ENCODE data around the gene ANKRD16.
"Not testable (repeated sequence)": the region's sequence is repeated elsewhere in the genome, so short reads cannot be mapped to it uniquely, and the experiment has no call there.

The ANKRD16 gene

DNA sequence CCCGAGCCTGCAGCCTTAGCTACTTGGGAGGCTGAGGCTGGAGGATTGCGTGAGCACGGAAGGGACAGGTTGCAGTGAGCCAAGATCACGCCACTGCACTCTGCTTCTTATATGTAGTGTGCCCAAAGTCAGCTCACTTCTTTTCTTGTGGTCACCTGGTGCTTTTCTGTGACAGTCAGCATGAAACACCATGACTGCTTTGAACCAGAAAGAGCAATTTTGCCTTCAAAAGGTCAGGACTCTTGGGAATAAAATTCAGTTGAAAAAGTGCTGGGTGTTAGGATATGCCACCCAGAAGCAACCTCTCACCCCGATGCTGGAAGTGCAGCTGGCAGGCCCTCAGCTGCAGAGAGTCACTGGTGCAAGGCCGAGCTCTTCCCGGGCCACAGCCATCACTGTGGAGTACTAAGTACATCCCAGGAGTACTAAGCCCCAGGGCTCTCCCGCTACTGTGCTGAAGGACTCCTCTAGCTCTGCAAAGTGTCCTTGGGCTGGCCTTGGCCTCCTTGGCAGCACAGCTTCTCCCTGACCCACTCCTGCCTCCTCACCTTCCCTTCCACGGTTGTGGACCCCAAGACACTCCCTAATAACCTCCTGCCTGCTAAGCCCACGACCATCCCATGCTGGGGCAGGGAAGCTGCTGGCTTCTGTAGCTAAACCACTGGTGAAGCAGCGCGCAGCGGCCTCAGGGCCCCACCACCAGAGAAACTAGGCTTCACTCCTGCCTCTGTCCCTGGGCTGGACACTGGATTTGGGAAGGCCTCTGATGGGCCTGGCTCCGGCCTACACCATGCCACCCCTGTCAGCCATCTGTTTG lies 58.9 kb downstream of the ANKRD16 start:
- no peak for TF ChIP-seq CTCF (IDR thresholded peaks at IDR 0.05)
- no peaks in the 10 kb centered on the region for H3K27me3 ChIP-seq
- no peaks in the 10 kb centered on the region for H3K36me3 ChIP-seq
- no peaks in the 10 kb centered on the region for H3K9me3 ChIP-seq
- no peak overlapping the region for H3K4me3 ChIP-seq (ENCODE audit: low read depth in 1 of 2, low read length in 1 of 2)
- H3K4me1 ChIP-seq (ENCODE audit: control insufficient read depth in 1 of 2, insufficient read depth in 1 of 2, low read depth in 1 of 2, low read length in 1 of 2) = no peaks in the 10 kb centered on the region
- H3K27ac ChIP-seq = no peak overlapping the region

DNA sequence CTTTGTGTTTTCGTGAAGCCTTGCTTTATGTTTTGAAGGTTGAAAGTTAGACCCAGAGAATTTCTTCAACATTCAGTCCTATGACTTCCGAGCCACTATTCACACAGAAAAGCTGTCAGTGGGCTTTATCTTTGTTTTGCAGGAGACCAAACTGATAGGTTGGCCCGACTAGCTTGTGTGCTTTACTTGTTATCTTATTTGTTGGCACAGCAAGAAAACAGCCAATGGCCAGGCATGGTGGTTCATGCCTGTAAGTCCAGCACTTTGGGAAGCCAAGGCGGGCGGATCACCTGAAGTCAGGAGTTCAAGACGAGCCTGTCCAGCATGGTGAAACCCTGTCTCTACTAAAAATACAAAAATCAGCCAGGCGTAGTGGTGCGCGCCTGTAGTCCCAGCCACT lies 60.4 kb downstream of the ANKRD16 start:
- H3K4me1 ChIP-seq (ENCODE audit: control insufficient read depth in 1 of 2, insufficient read depth in 1 of 2, low read depth in 1 of 2, low read length in 1 of 2) = no peaks in the 10 kb centered on the region
- no peak for TF ChIP-seq CTCF (IDR thresholded peaks at IDR 0.05)
- no peaks in the 10 kb centered on the region for H3K27me3 ChIP-seq
- no peak overlapping the region for H3K4me3 ChIP-seq (ENCODE audit: low read depth in 1 of 2, low read length in 1 of 2)
- no peaks in the 10 kb centered on the region for H3K36me3 ChIP-seq
- no peak overlapping the region for H3K27ac ChIP-seq
- no peaks in the 10 kb centered on the region for H3K9me3 ChIP-seq

DNA sequence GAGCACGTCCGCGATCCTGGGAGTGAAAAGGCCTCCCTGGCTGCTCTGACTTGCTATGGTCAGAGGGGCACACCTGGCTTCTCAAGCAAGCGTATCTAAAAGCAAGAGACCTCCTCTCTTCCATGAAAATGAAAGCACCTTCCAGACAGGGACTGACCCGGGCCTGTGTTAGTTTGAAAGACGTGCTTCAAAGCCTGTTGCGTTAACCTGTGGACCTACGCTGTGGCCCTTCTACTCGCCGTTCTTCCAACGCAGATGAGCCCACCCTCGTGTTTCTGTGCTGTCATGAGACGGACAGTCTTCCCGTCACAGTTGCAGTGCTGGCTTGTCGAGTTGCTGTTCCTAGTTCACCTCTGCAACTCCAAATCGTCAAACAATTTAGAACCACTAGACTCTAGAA lies 61.0 kb downstream of the ANKRD16 start:
- TF ChIP-seq CTCF (IDR thresholded peaks at IDR 0.05) = no peak
- H3K27me3 ChIP-seq = no peaks in the 10 kb centered on the region
- H3K9me3 ChIP-seq = no peaks in the 10 kb centered on the region
- no peak overlapping the region for H3K4me3 ChIP-seq (ENCODE audit: low read depth in 1 of 2, low read length in 1 of 2)
- no peak overlapping the region for H3K27ac ChIP-seq
- H3K36me3 ChIP-seq = no peaks in the 10 kb centered on the region
- H3K4me1 ChIP-seq (ENCODE audit: control insufficient read depth in 1 of 2, insufficient read depth in 1 of 2, low read depth in 1 of 2, low read length in 1 of 2) = no peaks in the 10 kb centered on the region

DNA sequence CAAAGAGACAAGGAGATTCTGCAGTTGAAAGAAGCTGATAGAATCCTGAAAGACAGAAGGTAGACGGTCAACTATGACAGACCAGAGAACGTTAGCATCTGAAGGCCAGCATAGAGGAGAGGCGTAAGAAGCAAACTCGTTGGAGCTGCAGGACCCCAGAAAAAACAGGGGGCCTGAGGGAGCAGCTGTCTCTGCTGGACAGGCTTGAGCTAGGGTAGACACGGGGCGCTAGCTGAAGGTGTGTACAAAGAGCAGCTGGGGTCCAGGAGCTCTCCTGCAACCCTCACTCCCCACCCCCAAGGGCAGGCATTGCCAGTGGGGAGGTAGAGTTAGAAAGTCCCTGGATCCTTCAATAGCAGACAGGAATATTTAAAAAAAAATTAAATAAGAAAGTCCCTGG lies 61.9 kb downstream of the ANKRD16 start:
- no peak for TF ChIP-seq CTCF (IDR thresholded peaks at IDR 0.05)
- H3K27me3 ChIP-seq = no peaks in the 10 kb centered on the region
- no peaks in the 10 kb centered on the region for H3K36me3 ChIP-seq
- H3K9me3 ChIP-seq = no peaks in the 10 kb centered on the region
- H3K4me1 ChIP-seq (ENCODE audit: control insufficient read depth in 1 of 2, insufficient read depth in 1 of 2, low read depth in 1 of 2, low read length in 1 of 2) = no peaks in the 10 kb centered on the region
- H3K4me3 ChIP-seq (ENCODE audit: low read depth in 1 of 2, low read length in 1 of 2) = no peak overlapping the region
- no peak overlapping the region for H3K27ac ChIP-seq

DNA sequence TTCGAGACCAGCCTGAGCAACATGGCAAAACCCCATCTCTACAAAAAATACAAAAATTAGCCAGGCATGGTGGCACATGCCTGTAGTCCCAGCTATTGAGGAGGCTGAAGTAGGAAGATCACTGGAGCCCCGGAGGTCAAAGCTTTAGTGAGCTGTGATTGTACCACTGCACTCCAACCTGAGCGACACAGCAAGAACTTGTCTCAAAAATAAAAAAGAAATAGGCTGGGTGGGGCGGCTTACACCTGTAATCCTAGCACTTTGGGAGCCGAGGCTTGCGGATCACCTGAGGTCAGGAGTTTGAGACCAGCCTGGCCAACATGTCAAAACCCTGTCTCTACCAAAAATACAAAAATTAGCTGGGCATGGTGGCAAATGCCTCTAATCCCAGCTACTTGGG lies 63.2 kb downstream of the ANKRD16 start:
- not testable (repeated sequence) for H3K27ac ChIP-seq; H3K4me3 ChIP-seq (ENCODE audit: low read depth in 1 of 2, low read length in 1 of 2); H3K9me3 ChIP-seq; H3K27me3 ChIP-seq; H3K4me1 ChIP-seq (ENCODE audit: control insufficient read depth in 1 of 2, insufficient read depth in 1 of 2, low read depth in 1 of 2, low read length in 1 of 2); H3K36me3 ChIP-seq

DNA sequence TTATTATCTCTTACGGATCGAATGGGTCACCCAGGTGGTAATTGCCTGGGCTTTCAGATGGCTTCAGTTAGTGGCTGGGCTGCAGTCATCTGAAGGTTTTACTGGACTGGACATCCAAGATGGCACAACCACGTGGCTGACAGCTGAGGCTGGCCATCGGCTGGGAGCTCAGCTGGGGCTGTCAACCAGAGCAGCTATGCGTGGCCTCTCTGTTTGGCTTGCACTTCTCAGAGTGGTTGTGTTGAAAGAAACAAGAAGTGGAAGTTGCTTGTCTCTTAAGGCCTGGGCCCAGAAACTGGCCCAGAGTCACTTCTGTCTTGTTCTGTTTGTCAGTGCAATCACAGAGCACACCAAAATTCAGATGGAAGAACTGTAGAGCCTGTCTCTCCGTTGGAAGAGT lies 70.8 kb downstream of the ANKRD16 start:
- H3K4me3 ChIP-seq (ENCODE audit: low read depth in 1 of 2, low read length in 1 of 2) = no peak overlapping the region
- no peaks in the 10 kb centered on the region for H3K27me3 ChIP-seq
- no peaks in the 10 kb centered on the region for H3K36me3 ChIP-seq
- TF ChIP-seq CTCF (IDR thresholded peaks at IDR 0.05) = no peak
- H3K9me3 ChIP-seq = no peaks in the 10 kb centered on the region
- peaks cover 10 to 12% of the 10 kb centered on the region in 2 experiments for H3K4me1 ChIP-seq (ENCODE audit: control insufficient read depth in 1 of 2, insufficient read depth in 1 of 2, low read depth in 1 of 2, low read length in 1 of 2)
- H3K27ac ChIP-seq = no peak overlapping the region
